SK-N-SH (cell line): ENCODE measurements around the gene IFNG-AS1.

Source experiments
- ELF1 ChIP-seq: IDR thresholded peaks from 2 replicates; pipeline ENCODE4 v1.4.0; 2012
- EP300 ChIP-seq, 2 experiments: IDR thresholded peaks; 2 replicates each; pipeline versions ENCODE4 v1.4.0 to v1.6.1; 2012; ENCODE audit warnings: borderline replicate concordance in 1 of 2, low read depth in 1 of 2, low read length in 1 of 2
- FOSL2 ChIP-seq: IDR thresholded peaks from 2 replicates; pipeline ENCODE4 v1.4.0; 2012; ENCODE audit warnings: low read depth, mild to moderate bottlenecking, moderate library complexity, borderline replicate concordance
- JUND ChIP-seq: IDR thresholded peaks from 2 replicates; pipeline ENCODE4 v1.4.0; 2012
- POLR2AphosphoS5 ChIP-seq: IDR thresholded peaks from 2 replicates; pipeline ENCODE4 v1.6.1; 2012; ENCODE audit warnings: low read depth, low read length
- RAD21 ChIP-seq: IDR thresholded peaks from 2 replicates; pipeline ENCODE4 v1.6.1; 2012; ENCODE audit warnings: mild to moderate bottlenecking, low read length
- SMC3 ChIP-seq: IDR thresholded peaks from 2 replicates; pipeline ENCODE4 v1.6.1; 2012; ENCODE audit warnings: low read depth, low read length, improper control_type of control experiment
- YY1 ChIP-seq: IDR thresholded peaks from 2 replicates; pipeline ENCODE4 v1.4.0; 2012; ENCODE audit warnings: low read depth, mild to moderate bottlenecking
- TF ChIP-seq, protein P1 (sequence below): fragments of 200-600 bp; sonication (generic); IDR thresholded peaks from 2 replicates; pipeline ENCODE4 v1.6.1; 2017; ENCODE audit warnings: antibody characterized with exemption, mild to moderate bottlenecking, moderate library complexity
- TF ChIP-seq, protein P2 (sequence below): IDR thresholded peaks from 2 replicates; pipeline ENCODE4 v1.4.0; 2012; ENCODE audit warnings: low read depth
- TF ChIP-seq, protein P3 (sequence below): IDR thresholded peaks from 2 replicates; pipeline ENCODE4 v1.6.1; 2012; ENCODE audit warnings: mild to moderate bottlenecking, low read depth, low read length, moderate library complexity
- TF ChIP-seq, protein P4 (sequence below): IDR thresholded peaks from 2 replicates; pipeline ENCODE4; 2012

DNA sequence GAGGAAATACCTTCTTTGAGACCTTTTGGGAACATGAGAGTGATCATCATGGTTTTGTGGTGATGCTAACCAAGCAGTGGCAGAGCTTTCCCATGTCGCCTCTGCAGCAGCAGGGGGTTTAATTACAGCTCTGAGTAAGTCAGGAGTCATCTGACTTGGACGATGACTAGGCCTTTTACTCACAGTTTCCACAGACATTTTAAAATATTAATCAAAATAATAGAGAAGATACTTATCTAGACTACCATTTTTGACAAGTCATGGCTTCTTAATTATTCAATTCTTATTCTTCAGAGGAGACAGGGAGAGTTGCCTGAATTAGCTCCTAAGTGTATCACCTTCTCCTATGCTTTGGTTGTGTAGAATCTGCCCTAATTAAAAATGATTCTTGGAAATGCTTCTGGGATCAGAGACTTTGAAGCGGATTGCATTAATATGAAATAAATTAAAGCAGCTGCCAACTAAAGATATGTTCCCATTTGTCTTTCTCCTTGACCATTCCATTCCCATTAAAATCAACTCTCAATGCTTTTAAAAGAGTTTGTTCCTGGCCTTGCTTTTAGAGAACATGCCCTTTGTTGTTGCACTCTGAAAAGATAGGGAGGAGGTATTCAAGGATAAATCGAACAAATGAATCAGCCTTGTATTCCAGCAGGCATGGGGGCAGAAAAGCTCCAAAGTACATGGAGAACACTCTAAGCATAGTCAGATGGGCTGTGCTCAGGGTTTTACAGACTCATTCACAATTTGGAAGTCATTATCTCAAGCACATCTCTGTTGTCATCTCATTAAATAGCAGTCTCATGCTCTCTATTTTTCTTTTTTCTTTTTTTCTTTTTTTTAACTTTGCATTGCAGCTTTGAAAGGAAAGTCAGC is 7.7 kb upstream of the IFNG-AS1 start:
- TF ChIP-seq, protein P1, sequence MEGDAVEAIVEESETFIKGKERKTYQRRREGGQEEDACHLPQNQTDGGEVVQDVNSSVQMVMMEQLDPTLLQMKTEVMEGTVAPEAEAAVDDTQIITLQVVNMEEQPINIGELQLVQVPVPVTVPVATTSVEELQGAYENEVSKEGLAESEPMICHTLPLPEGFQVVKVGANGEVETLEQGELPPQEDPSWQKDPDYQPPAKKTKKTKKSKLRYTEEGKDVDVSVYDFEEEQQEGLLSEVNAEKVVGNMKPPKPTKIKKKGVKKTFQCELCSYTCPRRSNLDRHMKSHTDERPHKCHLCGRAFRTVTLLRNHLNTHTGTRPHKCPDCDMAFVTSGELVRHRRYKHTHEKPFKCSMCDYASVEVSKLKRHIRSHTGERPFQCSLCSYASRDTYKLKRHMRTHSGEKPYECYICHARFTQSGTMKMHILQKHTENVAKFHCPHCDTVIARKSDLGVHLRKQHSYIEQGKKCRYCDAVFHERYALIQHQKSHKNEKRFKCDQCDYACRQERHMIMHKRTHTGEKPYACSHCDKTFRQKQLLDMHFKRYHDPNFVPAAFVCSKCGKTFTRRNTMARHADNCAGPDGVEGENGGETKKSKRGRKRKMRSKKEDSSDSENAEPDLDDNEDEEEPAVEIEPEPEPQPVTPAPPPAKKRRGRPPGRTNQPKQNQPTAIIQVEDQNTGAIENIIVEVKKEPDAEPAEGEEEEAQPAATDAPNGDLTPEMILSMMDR, result no peak
- peak; percentile 48 to 96 for TF ChIP-seq EP300 (IDR thresholded peaks at IDR 0.05; ENCODE audit: borderline replicate concordance in 1 of 2, low read depth in 1 of 2, low read length in 1 of 2)
- TF ChIP-seq YY1, result peak; percentile 57; the same call in 1 of the 2 replicates
- peak; percentile 74 for TF ChIP-seq POLR2AphosphoS5
- TF ChIP-seq RAD21, result no peak
- no peak for TF ChIP-seq ELF1
- no peak for TF ChIP-seq SMC3
- TF ChIP-seq FOSL2, result peak; percentile 98
- TF ChIP-seq JUND, result peak; percentile 98
- TF ChIP-seq, protein P2, sequence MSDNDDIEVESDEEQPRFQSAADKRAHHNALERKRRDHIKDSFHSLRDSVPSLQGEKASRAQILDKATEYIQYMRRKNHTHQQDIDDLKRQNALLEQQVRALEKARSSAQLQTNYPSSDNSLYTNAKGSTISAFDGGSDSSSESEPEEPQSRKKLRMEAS, result peak; percentile 21; the same call in 1 of the 2 replicates
- TF ChIP-seq, protein P3, sequence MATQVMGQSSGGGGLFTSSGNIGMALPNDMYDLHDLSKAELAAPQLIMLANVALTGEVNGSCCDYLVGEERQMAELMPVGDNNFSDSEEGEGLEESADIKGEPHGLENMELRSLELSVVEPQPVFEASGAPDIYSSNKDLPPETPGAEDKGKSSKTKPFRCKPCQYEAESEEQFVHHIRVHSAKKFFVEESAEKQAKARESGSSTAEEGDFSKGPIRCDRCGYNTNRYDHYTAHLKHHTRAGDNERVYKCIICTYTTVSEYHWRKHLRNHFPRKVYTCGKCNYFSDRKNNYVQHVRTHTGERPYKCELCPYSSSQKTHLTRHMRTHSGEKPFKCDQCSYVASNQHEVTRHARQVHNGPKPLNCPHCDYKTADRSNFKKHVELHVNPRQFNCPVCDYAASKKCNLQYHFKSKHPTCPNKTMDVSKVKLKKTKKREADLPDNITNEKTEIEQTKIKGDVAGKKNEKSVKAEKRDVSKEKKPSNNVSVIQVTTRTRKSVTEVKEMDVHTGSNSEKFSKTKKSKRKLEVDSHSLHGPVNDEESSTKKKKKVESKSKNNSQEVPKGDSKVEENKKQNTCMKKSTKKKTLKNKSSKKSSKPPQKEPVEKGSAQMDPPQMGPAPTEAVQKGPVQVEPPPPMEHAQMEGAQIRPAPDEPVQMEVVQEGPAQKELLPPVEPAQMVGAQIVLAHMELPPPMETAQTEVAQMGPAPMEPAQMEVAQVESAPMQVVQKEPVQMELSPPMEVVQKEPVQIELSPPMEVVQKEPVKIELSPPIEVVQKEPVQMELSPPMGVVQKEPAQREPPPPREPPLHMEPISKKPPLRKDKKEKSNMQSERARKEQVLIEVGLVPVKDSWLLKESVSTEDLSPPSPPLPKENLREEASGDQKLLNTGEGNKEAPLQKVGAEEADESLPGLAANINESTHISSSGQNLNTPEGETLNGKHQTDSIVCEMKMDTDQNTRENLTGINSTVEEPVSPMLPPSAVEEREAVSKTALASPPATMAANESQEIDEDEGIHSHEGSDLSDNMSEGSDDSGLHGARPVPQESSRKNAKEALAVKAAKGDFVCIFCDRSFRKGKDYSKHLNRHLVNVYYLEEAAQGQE, result peak; percentile 36; the same call in 1 of the 2 replicates
- TF ChIP-seq, protein P4, sequence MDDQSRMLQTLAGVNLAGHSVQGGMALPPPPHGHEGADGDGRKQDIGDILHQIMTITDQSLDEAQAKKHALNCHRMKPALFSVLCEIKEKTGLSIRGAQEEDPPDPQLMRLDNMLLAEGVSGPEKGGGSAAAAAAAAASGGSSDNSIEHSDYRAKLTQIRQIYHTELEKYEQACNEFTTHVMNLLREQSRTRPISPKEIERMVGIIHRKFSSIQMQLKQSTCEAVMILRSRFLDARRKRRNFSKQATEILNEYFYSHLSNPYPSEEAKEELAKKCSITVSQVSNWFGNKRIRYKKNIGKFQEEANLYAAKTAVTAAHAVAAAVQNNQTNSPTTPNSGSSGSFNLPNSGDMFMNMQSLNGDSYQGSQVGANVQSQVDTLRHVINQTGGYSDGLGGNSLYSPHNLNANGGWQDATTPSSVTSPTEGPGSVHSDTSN, result peak; percentile 85
